ENCODE results near the gene ADAMTS16.

DNA sequence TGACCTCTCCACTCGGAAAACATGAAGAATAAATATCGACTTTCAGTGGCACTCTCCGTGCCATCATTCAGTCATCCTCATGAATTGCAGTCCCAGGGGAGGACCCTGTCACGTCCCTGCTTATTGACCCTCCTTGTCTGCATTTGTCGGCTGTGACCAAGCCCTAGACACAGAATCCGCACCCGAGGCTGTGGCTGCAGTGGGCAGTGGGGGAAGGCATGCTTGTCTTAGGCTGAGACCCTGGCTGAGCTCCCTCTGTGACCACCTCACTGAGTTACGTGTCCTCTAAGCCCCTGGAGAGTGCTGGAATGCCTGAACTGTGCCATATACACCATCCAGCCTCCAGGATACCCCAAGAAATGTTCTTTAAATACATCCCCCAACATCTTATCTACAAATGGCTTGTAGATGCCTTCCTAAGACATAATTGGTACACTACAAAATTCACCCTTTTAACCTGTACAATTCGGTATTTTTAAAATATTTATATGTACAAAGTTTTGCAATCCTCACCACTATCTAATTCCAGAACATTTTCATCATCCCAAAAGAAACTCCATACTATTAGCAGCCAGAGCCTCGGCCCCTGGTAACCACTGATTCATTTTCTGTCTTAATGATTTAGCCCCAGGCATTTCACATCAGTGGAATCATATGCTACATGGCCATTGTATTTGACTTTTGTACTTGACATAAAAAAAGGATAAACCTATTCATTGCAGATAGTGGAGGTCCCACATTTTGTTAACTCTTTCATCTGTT is 201.6 kb downstream of the ADAMTS16 start:
- TF ChIP-seq CTCF (IDR thresholded peaks at IDR 0.05 in 2 of 3, conservative IDR thresholded peaks at IDR 0.05 in 1 of 3; ENCODE audit: insufficient read depth in 2 of 3, low read depth in 1 of 3, low read length in 3 of 3) = no peak
- no peak for TF ChIP-seq FOS (IDR thresholded peaks at IDR 0.05; ENCODE audit: extremely low read depth, insufficient read length)
